Activated naive CD4-positive, alpha-beta T cell treated with Interleukin-2 at 50 U/mL for 16 hours (primary cell): ENCODE measurements around the gene SPSB2.

Experiments used
- DNase-seq: peaks from one replicate; pipeline ENCODE4 v3.0.0-alpha.2; 2020

Gene SPSB2

GRCh38 chr12:6849976-6850560, 23.0 kb downstream of the SPSB2 start:
- no peak for DNase-seq

GRCh38 chr12:6849427-6849826, 23.7 kb downstream of the SPSB2 start:
- DNase-seq = no peak

- DNase-seq = no peak
Observed at GRCh38 chr12:6847676-6848075, 25.4 kb downstream of the SPSB2 start.

GRCh38 chr12:6846316-6846869, 26.7 kb downstream of the SPSB2 start:
- no peak for DNase-seq

GRCh38 chr12:6845395-6845794, 27.7 kb downstream of the SPSB2 start:
- DNase-seq = no peak

GRCh38 chr12:6843118-6843902, 29.8 kb downstream of the SPSB2 start:
- no peak for DNase-seq

GRCh38 chr12:6842075-6842474, 31.0 kb downstream of the SPSB2 start:
- no peak for DNase-seq

- no peak for DNase-seq
Observed at GRCh38 chr12:6840761-6841515, 32.2 kb downstream of the SPSB2 start, which contains the start of gene GNB3. GNB3 (plus strand) TSS chr12:6840925; CDS start chr12:6841288, 363 bp downstream.

GRCh38 chr12:6840330-6840729, 32.8 kb downstream of the SPSB2 start:
- DNase-seq = no peak

- DNase-seq = no peak
Observed at GRCh38 chr12:6839482-6840201, 33.5 kb downstream of the SPSB2 start.

- DNase-seq = no peak
Observed at GRCh38 chr12:6838854-6839253, 34.2 kb downstream of the SPSB2 start.

GRCh38 chr12:6837370-6838060, 35.6 kb downstream of the SPSB2 start:
- DNase-seq = no peak

GRCh38 chr12:6836851-6837250, 36.3 kb downstream of the SPSB2 start:
- DNase-seq = no peak

GRCh38 chr12:6834873-6835272, 38.2 kb downstream of the SPSB2 start:
- DNase-seq = no peak

- no peak for DNase-seq
Observed at GRCh38 chr12:6834254-6834653, 38.8 kb downstream of the SPSB2 start.

- no peak for DNase-seq
Observed at GRCh38 chr12:6833189-6833890, 39.8 kb downstream of the SPSB2 start.

- no peak for DNase-seq
Observed at GRCh38 chr12:6832125-6832524, 41.0 kb downstream of the SPSB2 start.

GRCh38 chr12:6831450-6831995, 41.6 kb downstream of the SPSB2 start:
- no peak for DNase-seq

GRCh38 chr12:6830999-6831398, 42.1 kb downstream of the SPSB2 start:
- no peak for DNase-seq

GRCh38 chr12:6830286-6830890, 42.7 kb downstream of the SPSB2 start:
- no peak for DNase-seq
